Activated T-helper 2 cell treated with anti-CD3 and anti-CD28 coated beads, Interferon-gamma antibody, Interleukin-2, Interleukin-4, amounts not matched to agents 10 μg/mL and 5 μg/mL and 100 μg/mL, durations not matched to agents 14 hours and 24 hours and 36 hours (primary cell): ENCODE data around the gene MARK4. TPM values are rescaled to one million over a fixed set of nuclear protein-coding genes. Genes with fewer than 3 reads are reported as not detected.
"Not testable (repeated sequence)": the region's sequence is repeated elsewhere in the genome, so short reads cannot be mapped to it uniquely, and the experiment has no call there.

Experiments
- DNase-seq: peaks from one replicate; pipeline ENCODE4 v3.0.0; 2021; ENCODE audit warnings: low spot score
- H3K27ac Mint-ChIP-seq: one replicate; pipeline ENCODE4 v1.8.0; 2021; ENCODE audit warnings: mixed read lengths
- H3K27me3 Mint-ChIP-seq: one replicate; pipeline ENCODE4 v1.8.0; 2021; ENCODE audit warnings: low read depth, mixed read lengths
- H3K36me3 Mint-ChIP-seq: one replicate; pipeline ENCODE4 v1.8.0; 2021; ENCODE audit warnings: low read depth, mixed read lengths
- H3K4me1 Mint-ChIP-seq: one replicate; pipeline ENCODE4 v1.8.0; 2021; ENCODE audit warnings: low read depth, mixed read lengths
- H3K4me3 Mint-ChIP-seq: one replicate; pipeline ENCODE4 v1.8.0; 2021; ENCODE audit warnings: low read depth, mild to moderate bottlenecking, moderate library complexity, mixed read lengths
- H3K9me3 Mint-ChIP-seq: one replicate; pipeline ENCODE4 v1.8.0; 2021; ENCODE audit warnings: mixed read lengths
- intact Hi-C: fragments of 100-400 bp; cut with micrococcal nuclease; formaldehyde crosslinking; loops from one replicate; pipeline ENCODE4 v1.15.1; 2023
- total RNA-seq: library from RNA; stranded (reverse); gene quantifications from 2 replicates; pipeline ENCODE4 v1.2.3, GENCODE V29; 2022

Gene MARK4
- total RNA-seq, 1 donor from 2014 or later, result 28.9 TPM

DNA sequence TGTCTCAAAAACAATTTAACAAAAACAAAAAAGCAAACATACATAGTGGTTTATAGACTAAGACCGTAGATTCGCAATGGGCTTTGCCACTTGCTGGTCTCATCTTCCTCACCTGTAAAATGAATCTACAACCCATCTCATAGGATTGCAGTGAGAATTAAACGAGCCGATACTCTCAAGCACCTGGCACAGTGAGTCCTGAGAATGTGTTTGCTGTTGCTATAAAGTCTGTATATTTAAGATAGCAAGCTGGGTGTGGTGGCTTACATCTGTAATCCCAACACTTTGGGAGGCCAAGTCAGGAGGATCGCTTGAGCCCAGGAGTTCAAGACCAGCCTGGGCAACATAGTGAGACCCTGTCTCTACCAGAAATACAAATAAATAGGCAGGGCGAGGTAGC lies 28.3 kb upstream of the MARK4 start:
- peaks cover 2% of the 10 kb centered on the region for H3K4me1 Mint-ChIP-seq
- intact Hi-C loops, result no loop called here
- H3K4me3 Mint-ChIP-seq, result no peak overlapping the region
- no peaks in the 10 kb centered on the region for H3K36me3 Mint-ChIP-seq
- H3K27me3 Mint-ChIP-seq, result peaks cover 20% of the 10 kb centered on the region
- H3K27ac Mint-ChIP-seq, result no peak overlapping the region
- no peak for DNase-seq
- no peaks in the 10 kb centered on the region for H3K9me3 Mint-ChIP-seq

DNA sequence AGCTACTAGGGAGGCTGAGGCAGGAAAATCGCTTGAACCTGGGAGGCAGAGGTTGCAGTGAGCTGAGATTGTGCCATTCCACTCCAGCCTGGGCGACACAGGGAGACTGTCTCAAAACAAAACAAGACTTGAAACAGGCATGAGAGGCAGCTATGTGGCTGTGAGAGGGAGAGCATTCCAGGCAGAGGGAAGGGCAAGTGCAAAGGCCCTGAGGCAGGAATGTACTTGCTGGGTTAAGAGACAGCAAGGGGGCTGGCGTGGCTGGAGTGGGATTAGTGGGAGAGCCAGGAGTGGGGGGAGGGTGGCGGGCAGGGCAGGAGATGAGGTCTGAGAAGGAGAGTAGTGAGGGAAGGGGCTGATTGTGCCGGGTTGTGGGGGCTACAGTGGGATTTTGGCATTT lies 27.2 kb upstream of the MARK4 start:
- H3K36me3 Mint-ChIP-seq, result no peaks in the 10 kb centered on the region
- intact Hi-C loops, result no loop called here
- H3K9me3 Mint-ChIP-seq, result no peaks in the 10 kb centered on the region
- H3K4me1 Mint-ChIP-seq, result peaks cover 2% of the 10 kb centered on the region
- no peak overlapping the region for H3K27ac Mint-ChIP-seq
- DNase-seq, result no peak
- H3K4me3 Mint-ChIP-seq, result no peak overlapping the region
- peaks cover 12% of the 10 kb centered on the region for H3K27me3 Mint-ChIP-seq

DNA sequence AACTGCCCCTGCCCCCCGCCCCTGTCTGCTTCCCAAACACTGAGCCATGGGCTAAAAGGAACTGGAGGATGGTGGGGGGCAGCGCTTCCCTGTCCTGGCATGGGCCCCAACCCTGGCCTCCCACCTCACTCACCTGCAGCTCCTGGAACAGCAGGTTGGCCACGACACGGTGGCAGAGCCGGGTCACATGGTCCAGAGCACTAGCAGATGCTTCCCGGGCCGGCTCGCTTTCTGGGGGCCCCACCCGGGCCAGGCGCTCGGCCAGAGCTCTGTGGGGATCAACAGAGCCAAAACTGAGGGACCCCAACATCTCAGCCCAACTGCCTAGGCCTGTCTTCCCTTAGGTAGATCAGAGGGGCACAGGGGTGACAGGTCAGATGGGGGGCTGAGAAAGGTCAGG lies 26.4 kb upstream of the MARK4 start:
- no peaks in the 10 kb centered on the region for H3K36me3 Mint-ChIP-seq
- H3K27ac Mint-ChIP-seq, result no peak overlapping the region
- intact Hi-C loops, result no loop called here
- no peaks in the 10 kb centered on the region for H3K9me3 Mint-ChIP-seq
- H3K27me3 Mint-ChIP-seq, result peaks cover 9% of the 10 kb centered on the region
- H3K4me3 Mint-ChIP-seq, result no peak overlapping the region
- H3K4me1 Mint-ChIP-seq, result no peaks in the 10 kb centered on the region
- DNase-seq, result no peak

DNA sequence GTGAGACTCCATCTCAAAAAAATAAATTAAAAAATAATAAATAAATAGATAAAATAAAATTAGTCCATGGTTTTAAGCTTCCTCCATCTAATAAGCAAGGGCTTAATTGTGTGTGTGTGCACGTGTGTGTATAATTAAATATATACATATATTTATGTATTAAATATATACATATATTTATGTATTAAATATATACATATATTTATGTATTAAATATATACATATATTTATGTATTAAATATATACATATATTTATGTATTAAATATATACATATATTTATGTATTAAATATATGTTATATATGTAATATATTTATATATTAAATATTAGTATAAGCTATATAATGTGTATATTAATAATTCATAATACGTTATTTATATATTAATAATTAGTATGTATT lies 22.0 kb upstream of the MARK4 start:
- intact Hi-C loops, H3K36me3 Mint-ChIP-seq, H3K27me3 Mint-ChIP-seq, H3K4me1 Mint-ChIP-seq, H3K27ac Mint-ChIP-seq, H3K4me3 Mint-ChIP-seq, DNase-seq, H3K9me3 Mint-ChIP-seq: not testable (repeated sequence)

DNA sequence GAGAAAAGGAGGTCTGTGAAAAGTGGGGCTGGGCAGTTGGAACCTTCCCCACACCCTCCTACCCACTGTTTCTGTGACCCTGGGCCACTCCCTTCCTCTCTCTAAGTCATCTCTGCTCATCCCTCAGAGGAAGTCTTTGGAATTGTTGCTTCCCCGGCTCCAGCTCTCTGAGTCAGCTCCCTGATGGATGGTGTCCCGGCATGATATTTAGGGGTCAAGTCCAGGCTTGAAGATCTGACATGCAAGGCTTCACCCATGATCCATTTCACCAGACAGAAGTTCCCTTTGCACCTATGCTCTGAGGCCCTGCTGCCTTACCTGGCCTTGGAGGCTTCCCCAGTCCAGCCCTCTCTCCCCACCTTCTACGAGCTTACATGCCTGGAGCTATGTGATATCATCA lies 19.2 kb upstream of the MARK4 start:
- peaks cover 22% of the 10 kb centered on the region for H3K27me3 Mint-ChIP-seq
- H3K9me3 Mint-ChIP-seq, result no peaks in the 10 kb centered on the region
- H3K27ac Mint-ChIP-seq, result no peak overlapping the region
- DNase-seq, result no peak
- H3K36me3 Mint-ChIP-seq, result no peaks in the 10 kb centered on the region
- no peaks in the 10 kb centered on the region for H3K4me1 Mint-ChIP-seq
- H3K4me3 Mint-ChIP-seq, result no peak overlapping the region
- intact Hi-C loops, result no loop called here

DNA sequence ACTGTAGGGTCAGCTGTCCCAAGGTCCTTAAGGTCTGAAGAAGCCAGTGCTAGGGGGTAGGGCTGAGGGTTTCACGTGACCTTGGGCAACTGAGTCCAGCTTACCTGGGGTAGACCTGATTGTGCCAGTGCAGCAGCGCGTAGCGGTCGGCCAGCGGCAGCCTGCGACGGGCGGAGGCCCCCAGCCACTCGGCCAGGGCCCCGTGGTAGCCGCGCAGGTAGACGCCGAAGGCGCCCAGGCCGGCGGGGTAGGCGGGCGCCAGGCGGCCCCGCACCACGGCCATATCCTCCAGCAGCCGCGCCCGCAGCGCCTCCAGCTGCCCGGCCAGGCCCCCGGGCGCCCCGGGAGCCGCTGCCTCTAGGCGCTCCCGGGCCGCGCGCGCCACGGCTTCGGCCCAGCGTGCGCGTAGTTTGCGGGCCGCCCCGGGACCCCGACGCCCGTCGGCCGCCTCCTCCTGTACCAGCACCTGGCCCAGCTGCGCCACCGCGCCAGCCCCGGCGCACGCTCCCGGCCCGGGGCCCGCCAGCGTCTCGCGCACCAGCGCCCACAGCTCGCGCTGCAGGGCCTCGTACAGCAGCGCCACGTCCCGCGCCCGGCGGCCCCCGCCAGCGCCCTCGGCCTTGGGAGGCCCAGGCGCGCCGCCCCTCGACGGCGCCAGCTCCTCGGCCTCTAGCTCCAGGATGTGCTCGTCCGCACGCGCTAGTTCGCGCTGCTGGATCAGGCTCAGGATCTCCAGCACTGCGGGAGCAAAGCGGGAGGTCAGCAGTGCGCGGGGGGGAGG lies 16.8 kb upstream of the MARK4 start:
- intact Hi-C loops, result no loop called here
- Mint-ChIP-seq H3K4me1 (no peaks in the 10 kb centered on the region), H3K27me3 (peaks cover 24% of the 10 kb centered on the region), H3K9me3 (no peaks in the 10 kb centered on the region), H3K4me3 (no peak overlapping the region), H3K36me3 (no peaks in the 10 kb centered on the region), H3K27ac (no peak overlapping the region)
- DNase-seq, result no peak

DNA sequence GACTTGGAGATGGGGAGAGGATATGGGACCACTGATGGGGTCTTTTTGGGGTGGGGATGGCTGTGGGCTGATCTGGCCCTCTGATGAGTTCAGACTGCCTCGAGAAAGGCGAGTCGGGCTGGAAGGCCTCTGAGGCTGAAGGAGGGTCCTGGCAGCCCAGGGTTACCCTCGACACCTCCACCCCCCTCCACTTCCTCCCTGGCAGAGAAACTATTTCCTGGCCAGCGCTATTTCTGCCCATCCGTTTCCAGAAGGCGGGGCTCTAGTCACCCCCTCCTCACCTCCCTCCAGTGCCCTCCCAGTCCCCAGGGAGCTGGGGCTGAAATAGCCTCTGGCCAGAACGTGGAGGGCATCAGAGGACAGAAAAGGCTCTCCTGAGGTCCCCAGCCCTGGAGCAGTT lies 15.6 kb upstream of the MARK4 start:
- no peaks in the 10 kb centered on the region for H3K4me1 Mint-ChIP-seq
- intact Hi-C loops, result no loop called here
- no peaks in the 10 kb centered on the region for H3K36me3 Mint-ChIP-seq
- no peaks in the 10 kb centered on the region for H3K9me3 Mint-ChIP-seq
- no peak overlapping the region for H3K4me3 Mint-ChIP-seq
- H3K27me3 Mint-ChIP-seq, result peaks cover 24% of the 10 kb centered on the region
- no peak for DNase-seq
- H3K27ac Mint-ChIP-seq, result no peak overlapping the region

DNA sequence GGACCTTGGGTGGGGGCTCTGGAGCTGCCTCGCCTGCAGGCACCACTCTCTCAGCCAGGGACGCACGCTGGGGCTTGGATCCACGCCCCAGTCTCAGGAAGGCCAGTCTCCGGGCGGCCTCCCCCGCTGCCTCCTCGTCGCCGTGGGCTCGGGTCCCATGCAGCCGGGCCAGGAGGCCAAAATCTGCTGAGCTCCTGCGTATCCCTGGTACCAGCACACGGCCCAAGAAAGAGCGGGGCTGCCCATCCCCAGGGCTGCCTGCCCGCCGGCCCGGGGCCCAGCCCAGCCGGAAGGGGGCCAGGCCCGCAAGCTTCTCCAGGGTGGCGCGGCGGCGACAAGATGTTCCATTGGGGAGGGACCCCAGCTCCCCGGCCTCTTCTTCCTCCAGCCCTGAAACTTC lies 12.5 kb upstream of the MARK4 start:
- H3K4me1 Mint-ChIP-seq, result no peaks in the 10 kb centered on the region
- DNase-seq, result no peak
- peaks cover 23% of the 10 kb centered on the region for H3K27me3 Mint-ChIP-seq
- intact Hi-C loops, result no loop called here
- no peaks in the 10 kb centered on the region for H3K36me3 Mint-ChIP-seq
- H3K27ac Mint-ChIP-seq, result no peak overlapping the region
- no peaks in the 10 kb centered on the region for H3K9me3 Mint-ChIP-seq
- H3K4me3 Mint-ChIP-seq, result no peak overlapping the region

DNA sequence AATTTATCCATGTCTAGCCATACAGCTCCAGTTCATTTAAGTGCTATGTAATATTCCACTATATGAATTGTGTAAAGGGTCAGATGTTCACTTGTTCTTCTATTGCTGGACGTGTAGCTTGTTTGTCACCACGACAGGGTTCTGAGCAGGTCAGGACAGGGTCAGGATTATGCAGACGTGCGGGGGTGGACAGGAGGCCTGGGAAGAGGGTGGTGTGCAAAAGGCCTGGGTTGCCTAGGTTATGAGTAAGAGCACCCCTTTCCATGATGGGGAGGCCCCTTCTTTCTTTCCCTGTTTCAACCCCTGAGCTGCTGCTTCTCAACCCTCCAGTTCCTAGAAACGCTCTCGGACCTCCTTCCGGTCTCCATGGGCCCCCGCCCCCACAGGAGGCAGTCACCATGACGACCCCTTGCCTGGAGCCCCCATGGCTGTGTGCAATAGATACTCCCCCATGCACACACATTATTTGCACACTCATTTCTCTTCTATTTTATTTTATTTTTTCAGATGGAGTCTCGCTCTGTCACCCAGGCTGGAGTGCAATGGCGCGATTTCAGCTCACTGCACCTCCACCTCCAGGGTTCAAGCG lies 7.8 kb upstream of the MARK4 start:
- no peak for DNase-seq
- peaks cover 9% of the 10 kb centered on the region for H3K27me3 Mint-ChIP-seq
- intact Hi-C loops, result no loop called here
- H3K27ac Mint-ChIP-seq, result no peak overlapping the region
- no peaks in the 10 kb centered on the region for H3K4me1 Mint-ChIP-seq
- no peaks in the 10 kb centered on the region for H3K9me3 Mint-ChIP-seq
- no peaks in the 10 kb centered on the region for H3K36me3 Mint-ChIP-seq
- H3K4me3 Mint-ChIP-seq, result no peak overlapping the region

DNA sequence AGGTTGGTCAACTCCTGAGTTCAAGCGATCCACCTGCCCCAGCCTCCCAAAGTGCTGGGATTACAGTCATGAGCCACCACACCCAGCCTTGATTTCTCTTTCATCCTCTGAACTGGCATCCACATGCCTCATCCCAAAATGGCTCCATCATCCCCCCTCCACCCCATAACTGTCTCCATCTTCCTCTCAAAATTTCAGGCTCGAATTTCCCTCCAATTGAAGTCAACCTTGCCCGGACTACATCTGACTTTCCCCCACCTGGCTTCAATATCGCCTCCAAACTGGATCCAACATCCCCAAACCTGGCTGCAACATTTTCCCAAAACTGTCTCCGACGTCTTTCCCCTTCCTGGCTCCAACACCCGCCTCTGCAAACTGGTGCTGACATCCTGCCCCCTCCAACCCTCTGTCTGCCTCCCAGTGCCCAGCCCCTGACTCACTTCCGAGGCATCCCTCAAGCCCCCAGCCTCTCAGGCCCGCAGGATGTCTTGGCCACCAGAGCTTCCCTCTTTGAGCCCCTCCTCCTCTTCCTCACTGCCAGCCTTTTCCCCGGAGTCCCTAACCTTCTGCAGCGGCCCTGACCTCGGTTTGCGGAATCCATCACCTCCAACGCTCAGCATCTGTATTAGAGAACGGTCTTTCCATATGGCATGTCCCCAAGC lies 6.8 kb upstream of the MARK4 start:
- H3K27me3 Mint-ChIP-seq, result peaks cover 9% of the 10 kb centered on the region
- no peak overlapping the region for H3K4me3 Mint-ChIP-seq
- no peak overlapping the region for H3K27ac Mint-ChIP-seq
- no peak for DNase-seq
- no peaks in the 10 kb centered on the region for H3K4me1 Mint-ChIP-seq
- no peaks in the 10 kb centered on the region for H3K9me3 Mint-ChIP-seq
- no peaks in the 10 kb centered on the region for H3K36me3 Mint-ChIP-seq
- intact Hi-C loops, result no loop called here

DNA sequence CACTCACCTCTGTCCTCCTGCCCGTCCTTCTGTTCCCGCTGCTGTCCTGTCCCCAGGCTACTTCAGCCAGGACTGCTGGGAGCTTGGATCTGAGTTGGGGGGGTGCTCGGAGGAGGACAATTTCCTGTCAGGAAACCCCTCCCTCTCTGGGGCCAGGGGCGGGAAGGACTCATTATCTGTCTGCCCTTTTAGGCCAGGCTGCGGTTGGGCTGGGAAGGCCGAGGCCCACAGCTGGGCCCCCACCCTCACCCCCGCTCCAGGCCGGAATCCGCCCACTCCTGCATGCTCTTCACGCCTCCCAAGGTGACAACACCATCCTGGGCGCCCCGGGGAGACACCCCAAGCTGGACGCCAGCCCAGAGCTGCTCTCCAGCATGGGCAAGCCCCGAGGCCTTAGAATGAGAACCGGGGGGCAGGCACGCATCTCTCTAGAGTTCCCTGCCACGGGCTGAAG lies 5.7 kb upstream of the MARK4 start, which contains the start of gene EXOC3L2:
TSS of gene EXOC3L2 (minus strand) at position 74 of the 454 bp plus-strand sequence. CDS start 6,362 bp downstream, outside the sequence.
- intact Hi-C loops, result loop anchor here (5.0 kb wide), 1 partner anchor 58 kb away; no protein-coding TSS in a partner anchor
- no peaks in the 10 kb centered on the region for H3K36me3 Mint-ChIP-seq
- H3K27me3 Mint-ChIP-seq, result peaks cover 9% of the 10 kb centered on the region
- no peaks in the 10 kb centered on the region for H3K4me1 Mint-ChIP-seq
- H3K4me3 Mint-ChIP-seq, result no peak within 1 kb of the TSS
- DNase-seq, result no peak
- H3K27ac Mint-ChIP-seq, result no peak within 1 kb of the TSS
- H3K9me3 Mint-ChIP-seq, result no peaks in the 10 kb centered on the region

DNA sequence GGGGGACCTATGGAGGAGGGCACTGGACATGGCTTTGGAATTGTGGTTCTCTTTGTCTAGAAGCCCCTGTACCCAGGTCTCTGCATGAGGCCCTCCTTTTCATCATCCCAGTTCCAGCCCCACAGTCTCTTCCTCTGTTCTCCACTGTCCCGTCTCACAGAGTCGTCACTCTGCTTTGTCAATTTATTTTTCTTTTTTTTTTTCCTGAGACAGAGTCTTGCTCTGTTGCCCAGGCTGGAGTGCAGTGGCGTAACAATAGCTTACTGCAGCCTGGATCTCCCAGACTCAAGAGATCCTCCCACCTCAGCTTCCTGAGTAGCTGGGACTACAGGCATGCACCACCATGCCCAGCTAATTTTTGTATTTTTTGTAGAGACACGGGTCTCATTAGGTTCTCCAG lies 5.2 kb upstream of the MARK4 start:
- Mint-ChIP-seq H3K36me3 (no peaks in the 10 kb centered on the region), H3K9me3 (no peaks in the 10 kb centered on the region), H3K4me3 (no peak overlapping the region)

DNA sequence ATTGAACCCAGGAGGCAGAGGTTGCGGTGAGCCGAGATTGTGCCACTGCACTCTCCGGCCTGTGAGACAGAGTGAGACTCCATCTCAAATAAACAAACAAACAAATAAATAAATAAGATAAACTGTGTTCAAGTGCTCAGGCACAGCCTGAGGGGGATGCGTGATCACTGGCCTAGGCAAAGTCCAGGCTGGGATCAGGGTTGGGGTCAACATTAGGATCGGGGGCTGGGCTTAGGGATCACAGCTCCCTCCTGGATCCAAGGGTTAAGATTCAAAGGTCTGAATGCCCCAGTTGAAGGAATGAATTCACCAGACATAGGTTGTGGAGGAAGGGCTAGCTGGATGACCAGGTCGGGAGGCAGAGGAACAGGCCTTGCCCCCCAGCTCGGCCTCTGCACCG lies 3.9 kb upstream of the MARK4 start:
- Mint-ChIP-seq H3K27me3 (peaks cover 11% of the 10 kb centered on the region), H3K9me3 (no peaks in the 10 kb centered on the region), H3K4me1 (peaks cover 4% of the 10 kb centered on the region), H3K36me3 (no peaks in the 10 kb centered on the region), H3K27ac (no peak overlapping the region), H3K4me3 (no peak overlapping the region)
- intact Hi-C loops, result loop anchor here (5.0 kb wide), 1 partner anchor 60 kb away; no protein-coding TSS in a partner anchor
- DNase-seq, result no peak

More for the DNA sequence above, 5.2 kb upstream of the MARK4 start:
- H3K27me3 Mint-ChIP-seq, result peaks cover 11% of the 10 kb centered on the region
- intact Hi-C loops, result loop anchor here (5.0 kb wide), 1 partner anchor 59 kb away; no protein-coding TSS in a partner anchor
- H3K4me1 Mint-ChIP-seq, result peaks cover 3% of the 10 kb centered on the region
- no peak overlapping the region for H3K27ac Mint-ChIP-seq
- no peak for DNase-seq
